ENCODE results near the gene HIGD2B.
"Not testable (repeated sequence)": the region's sequence is repeated elsewhere in the genome, so short reads cannot be mapped to it uniquely, and the experiment has no call there.

Gene HIGD2B

GRCh38 chr15:72732086-72732485, 46.1 kb upstream of the HIGD2B start:
- Histone ChIP-seq H3K79me2 (ENCODE audit: low read length) (no peaks in the 10 kb centered on the region), H4K20me1 (ENCODE audit: insufficient read depth, low read length) (0 out of 2 replicates have a peak, but pooled peaks cover 3% of the 10 kb centered on the region), H3K27ac (ENCODE audit: low read length) (no peak overlapping the region), H3K27me3 (ENCODE audit: low read depth, low read length) (no peaks in the 10 kb centered on the region), H3K9me3 (ENCODE audit: insufficient read depth, low read length) (no peaks in the 10 kb centered on the region), H3K4me3 (ENCODE audit: low read length) (no peak overlapping the region), H3K4me1 (ENCODE audit: low read length) (no peaks in the 10 kb centered on the region), H3K4me2 (ENCODE audit: low read length) (no peak overlapping the region), H3K9ac (ENCODE audit: low read length) (no peak overlapping the region), H2AFZ (ENCODE audit: low read depth, low read length) (no peak overlapping the region), H3K36me3 (replicated peaks; ENCODE audit: low read depth, low read length) (peaks cover 19% of the 10 kb centered on the region)
- TF ChIP-seq EZH2phosphoT487 (IDR thresholded peaks at IDR 0.05; ENCODE audit: low read depth) (no peak), CTCF (IDR thresholded peaks at IDR 0.05; ENCODE audit: low read depth, low read length) (no peak)

DNA sequence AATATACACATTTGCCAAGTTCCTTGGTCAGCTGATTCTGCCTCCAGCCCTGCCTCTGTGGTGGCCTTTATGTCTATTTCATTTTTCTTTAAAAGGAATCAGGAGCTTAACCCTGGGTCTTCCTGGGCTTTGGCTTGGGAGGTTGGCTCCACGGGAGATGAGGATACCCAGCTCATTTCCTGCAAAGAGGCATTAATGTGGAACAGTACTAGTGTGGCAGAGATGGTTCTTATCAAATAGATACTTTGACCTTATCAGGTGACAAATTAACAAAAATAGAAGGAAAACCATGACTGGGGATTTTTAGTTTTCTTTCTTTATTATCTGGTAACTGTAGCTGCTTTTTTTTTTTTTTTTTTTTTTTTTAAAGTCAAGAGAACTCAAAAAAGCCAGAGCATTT, 42.8 kb upstream of the HIGD2B start:
- Histone ChIP-seq H3K4me3 (ENCODE audit: low read length) (no peak overlapping the region), H3K9ac (ENCODE audit: low read length) (no peak overlapping the region), H3K4me1 (ENCODE audit: low read length) (no peaks in the 10 kb centered on the region), H3K79me2 (ENCODE audit: low read length) (no peaks in the 10 kb centered on the region), H3K4me2 (ENCODE audit: low read length) (no peak overlapping the region), H2AFZ (ENCODE audit: low read depth, low read length) (no peak overlapping the region), H3K9me3 (ENCODE audit: insufficient read depth, low read length) (no peaks in the 10 kb centered on the region), H4K20me1 (ENCODE audit: insufficient read depth, low read length) (no peaks in the 10 kb centered on the region), H3K27me3 (ENCODE audit: low read depth, low read length) (no peaks in the 10 kb centered on the region), H3K36me3 (replicated peaks; ENCODE audit: low read depth, low read length) (peaks cover under 1% of the 10 kb centered on the region), H3K27ac (ENCODE audit: low read length) (no peak overlapping the region)
- TF ChIP-seq CTCF (IDR thresholded peaks at IDR 0.05; ENCODE audit: low read depth, low read length) (no peak), EZH2phosphoT487 (IDR thresholded peaks at IDR 0.05; ENCODE audit: low read depth) (no peak)

- H3K4me1 ChIP-seq (ENCODE audit: low read length); H3K79me2 ChIP-seq (ENCODE audit: low read length); H2AFZ ChIP-seq (ENCODE audit: low read depth, low read length); H3K27me3 ChIP-seq (ENCODE audit: low read depth, low read length); H3K4me3 ChIP-seq (ENCODE audit: low read length); H3K4me2 ChIP-seq (ENCODE audit: low read length); H3K36me3 ChIP-seq (replicated peaks; ENCODE audit: low read depth, low read length); H3K9ac ChIP-seq (ENCODE audit: low read length); H3K27ac ChIP-seq (ENCODE audit: low read length); H4K20me1 ChIP-seq (ENCODE audit: insufficient read depth, low read length); H3K9me3 ChIP-seq (ENCODE audit: insufficient read depth, low read length): not testable (repeated sequence)
Measured at GRCh38 chr15:72728249-72728648, 42.3 kb upstream of the HIGD2B start.

- no peak overlapping the region for H3K4me2 ChIP-seq (ENCODE audit: low read length)
Measured at GRCh38 chr15:72727154-72727553, 41.2 kb upstream of the HIGD2B start.

GRCh38 chr15:72725851-72726250, 39.9 kb upstream of the HIGD2B start:
- not testable (repeated sequence) for H3K9me3 ChIP-seq (ENCODE audit: insufficient read depth, low read length); H3K4me3 ChIP-seq (ENCODE audit: low read length); H3K79me2 ChIP-seq (ENCODE audit: low read length); H3K36me3 ChIP-seq (replicated peaks; ENCODE audit: low read depth, low read length); H3K27ac ChIP-seq (ENCODE audit: low read length); H3K9ac ChIP-seq (ENCODE audit: low read length); H3K4me1 ChIP-seq (ENCODE audit: low read length); H3K27me3 ChIP-seq (ENCODE audit: low read depth, low read length); H3K4me2 ChIP-seq (ENCODE audit: low read length); H4K20me1 ChIP-seq (ENCODE audit: insufficient read depth, low read length); H2AFZ ChIP-seq (ENCODE audit: low read depth, low read length)

More at GRCh38 chr15:72727154-72727553, 41.2 kb upstream of the HIGD2B start:
- H3K79me2 ChIP-seq (ENCODE audit: low read length): no peaks in the 10 kb centered on the region
- H3K9ac ChIP-seq (ENCODE audit: low read length): no peak overlapping the region
- H3K27me3 ChIP-seq (ENCODE audit: low read depth, low read length): no peaks in the 10 kb centered on the region
- H3K4me3 ChIP-seq (ENCODE audit: low read length): no peak overlapping the region
- no peaks in the 10 kb centered on the region for H4K20me1 ChIP-seq (ENCODE audit: insufficient read depth, low read length)
- H3K36me3 ChIP-seq (replicated peaks; ENCODE audit: low read depth, low read length): no peaks in the 10 kb centered on the region
- H2AFZ ChIP-seq (ENCODE audit: low read depth, low read length): no peak overlapping the region
- TF ChIP-seq EZH2phosphoT487 (IDR thresholded peaks at IDR 0.05; ENCODE audit: low read depth): no peak
- TF ChIP-seq CTCF (IDR thresholded peaks at IDR 0.05; ENCODE audit: low read depth, low read length): no peak
- no peaks in the 10 kb centered on the region for H3K4me1 ChIP-seq (ENCODE audit: low read length)
- H3K27ac ChIP-seq (ENCODE audit: low read length): no peak overlapping the region
- no peaks in the 10 kb centered on the region for H3K9me3 ChIP-seq (ENCODE audit: insufficient read depth, low read length)
